Liver (tissue), 9 donors: ENCODE results near the gene ZSCAN18. TPM values are rescaled to one million over a fixed set of nuclear protein-coding genes. Genes with fewer than 3 reads are reported as not detected.

Source experiments
- DNase-seq: peaks from one replicate; pipeline ENCODE4 v3.0.0-alpha.2; 2017; ENCODE audit warnings: low spot score
- H3K27ac ChIP-seq, 2 donors: one replicate each; pipeline ENCODE4 v1.7.0; 2013; ENCODE audit warnings: inconsistent platforms in 2 of 2, low read length in 2 of 2, control low read depth in 1 of 2, low read depth in 1 of 2, mild to moderate bottlenecking in 1 of 2
- H3K27me3 ChIP-seq, 4 donors: one replicate each; pipeline versions ENCODE4 v1.6.1 to v1.7.0; 2013; ENCODE audit warnings: low read length in 3 of 4, inconsistent platforms in 1 of 4, mild to moderate bottlenecking in 1 of 4, moderate library complexity in 1 of 4; ENCODE audit not compliant: control insufficient read depth in 4 of 4, insufficient read depth in 4 of 4
- H3K36me3 ChIP-seq, 4 donors: one replicate each; pipeline versions ENCODE4 v1.6.1 to v1.7.0; 2013; ENCODE audit warnings: low read length in 3 of 4, mild to moderate bottlenecking in 3 of 4, low read depth in 1 of 4, moderate library complexity in 1 of 4; ENCODE audit not compliant: control insufficient read depth in 4 of 4, insufficient read depth in 3 of 4
- H3K4me1 ChIP-seq, 4 donors: one replicate each; pipeline versions ENCODE4 v1.6.1 to v1.7.0; 2013; ENCODE audit warnings: low read length in 3 of 4, mild to moderate bottlenecking in 3 of 4, moderate library complexity in 1 of 4; ENCODE audit not compliant: control insufficient read depth in 4 of 4, insufficient read depth in 4 of 4
- H3K4me3 ChIP-seq, 3 donors: one replicate each; pipeline versions ENCODE4 v1.6.1 to v1.7.0; 2013; ENCODE audit warnings: low read length in 3 of 3, control low read depth in 1 of 3, low read depth in 1 of 3, mild to moderate bottlenecking in 1 of 3
- H3K9ac ChIP-seq, 2 donors: one replicate each; pipeline ENCODE4 v1.7.0; 2013; ENCODE audit warnings: low read length in 2 of 2, mild to moderate bottlenecking in 2 of 2, moderate library complexity in 2 of 2, control low read depth in 1 of 2, low read depth in 1 of 2
- H3K9me3 ChIP-seq, 4 donors: one replicate each; pipeline versions ENCODE4 v1.6.1 to v1.7.0; 2013; ENCODE audit warnings: low read length in 3 of 4; ENCODE audit not compliant: control insufficient read depth in 4 of 4
- ATF3 ChIP-seq: IDR thresholded peaks from 2 replicates; pipeline ENCODE4 v1.6.1; 2016; ENCODE audit warnings: antibody characterized with exemption
- CTCF ChIP-seq: fragments of 150-350 bp; IDR thresholded peaks from 2 replicates; pipeline ENCODE4 v1.5.1; 2017; ENCODE audit warnings: improper control_type of control experiment, low read depth, low read length; ENCODE audit not compliant: missing input control
- FOXA2 ChIP-seq: IDR thresholded peaks from 2 replicates; pipeline ENCODE4 v1.6.1; 2016; ENCODE audit warnings: antibody characterized with exemption
- GABPA ChIP-seq, 2 donors: IDR thresholded peaks in 1 of 2; conservative IDR thresholded peaks in 1 of 2; 2 replicates each; pipeline ENCODE4 v1.6.1; 2016; ENCODE audit warnings: antibody characterized with exemption in 2 of 2, mild to moderate bottlenecking in 1 of 2, moderate library complexity in 1 of 2
- HNF4A ChIP-seq, 2 donors: conservative IDR thresholded peaks; 2 replicates each; pipeline ENCODE4 v1.6.1; 2016; ENCODE audit warnings: antibody characterized with exemption in 2 of 2, mild to moderate bottlenecking in 2 of 2
- HNF4G ChIP-seq: IDR thresholded peaks from 2 replicates; pipeline ENCODE4 v1.6.1; 2016; ENCODE audit warnings: antibody characterized with exemption
- JUND ChIP-seq, 2 donors: IDR thresholded peaks; 2 replicates each; pipeline ENCODE4 v1.6.1; 2016; ENCODE audit warnings: antibody characterized with exemption in 2 of 2
- NR2F2 ChIP-seq: IDR thresholded peaks from 2 replicates; pipeline ENCODE4 v1.6.1; 2016; ENCODE audit warnings: antibody characterized with exemption
- RAD21 ChIP-seq, 2 donors: IDR thresholded peaks; 2 replicates each; pipeline ENCODE4 v1.6.1; 2016; ENCODE audit warnings: antibody characterized with exemption in 2 of 2, mild to moderate bottlenecking in 2 of 2
- REST ChIP-seq: IDR thresholded peaks from 2 replicates; pipeline ENCODE4 v1.6.1; 2016; ENCODE audit warnings: antibody characterized with exemption, mild to moderate bottlenecking
- TAF1 ChIP-seq: conservative IDR thresholded peaks from 2 replicates; pipeline ENCODE4 v1.6.1; 2016; ENCODE audit warnings: antibody characterized with exemption, mild to moderate bottlenecking
- WGBS: extraction: QIAGEN DNeasy Blood & Tissue Kit; methylation state at CpG from one replicate; pipeline ENCODE4 v1.1.7; 2013; 5-methylcytosine and 5-hydroxymethylcytosine counted together
- polyA plus RNA-seq, 2 donors: library from polyadenylated mRNA; stranded (reverse) in 1 of 2; unstranded in 1 of 2; fragments of 200-250 nt in 1 of 2; fragments of >200 nt in 1 of 2; fragmentation: Nextera tagmentation in 1 of 2; extraction: Ambion mirVana in 1 of 2; gene quantifications; one replicate each; pipeline versions ENCODE4 v1.2.1 to v1.2.3, GENCODE V29; 2013 to 2015
- total RNA-seq, 2 donors: library from RNA; depleted of rRNA; stranded (reverse); fragments of >200 nt; gene quantifications; one replicate each; pipeline ENCODE4 v1.2.3, GENCODE V29; 2014
- donor health status: healthy.
- donor health status: healthy.
- donor health status: healthy.
- donor health status: healthy.
- donor health status: healthy.

The ZSCAN18 gene
- total and polyA plus RNA-seq, 4 donors = 2.1 to 21.7 (median 11.7) TPM

- TF ChIP-seq CTCF = no peak
- TF ChIP-seq TAF1 = no peak
- TF ChIP-seq RAD21 (IDR thresholded peaks at IDR 0.05) = no peak
- TF ChIP-seq GABPA (IDR thresholded peaks at IDR 0.05 in 1 of 2, conservative IDR thresholded peaks at IDR 0.05 in 1 of 2) = no peak
These were observed 9.4 kb downstream of the ZSCAN18 start (continued) for GRCh38 chr19:58088521-58089052.

- Histone ChIP-seq H3K9ac (no peak overlapping the region), H3K36me3 (peaks cover 0 to 13% (median 0%) of the 10 kb centered on the region in 4 donors), H3K4me3 (peak overlapping the region in 2 of 3 donors; percentile 11 to 55), H3K27me3 (no peaks in the 10 kb centered on the region), H3K27ac (no peak overlapping the region), H3K4me1 (no peaks in the 10 kb centered on the region), H3K9me3 (peaks cover 21 to 60% (median 54%) of the 10 kb centered on the region in 4 donors)
- TF ChIP-seq JUND (IDR thresholded peaks at IDR 0.05) (no peak), REST (no peak), HNF4G (no peak), NR2F2 (no peak), ATF3 (no peak), HNF4A (conservative IDR thresholded peaks at IDR 0.05) (no peak), FOXA2 (no peak), RAD21 (IDR thresholded peaks at IDR 0.05) (no peak)
- 96% methylated on average over 23 of the region's 23 CpGs for WGBS
- DNase-seq = no peak
These were observed 11.0 kb downstream of the ZSCAN18 start for GRCh38 chr19:58086825-58087710.

GRCh38 chr19:58085348-58085875 is 12.6 kb downstream of the ZSCAN18 start:
- TF ChIP-seq NR2F2 = no peak
- no peak overlapping the region for H3K9ac ChIP-seq
- peaks cover 21 to 61% (median 57%) of the 10 kb centered on the region in 4 donors for H3K9me3 ChIP-seq
- no peaks in the 10 kb centered on the region for H3K4me1 ChIP-seq
- DNase-seq = no peak
- H3K4me3 ChIP-seq = peak overlapping the region in 2 of 3 donors; percentile 42 to 55
- 94% methylated on average over 29 of the region's 29 CpGs for WGBS
- no peaks in the 10 kb centered on the region for H3K27me3 ChIP-seq
- H3K36me3 ChIP-seq = peaks cover 0 to 13% (median 0%) of the 10 kb centered on the region in 4 donors
- H3K27ac ChIP-seq = no peak overlapping the region
